T-helper 1 cell (primary cell): ENCODE data around the gene PIWIL1.

Source experiments
- DNase-seq, 5 donors: peaks; one replicate each; pipeline ENCODE4 v3.0.0-alpha.2; 2012 to 2020

The PIWIL1 gene

DNA sequence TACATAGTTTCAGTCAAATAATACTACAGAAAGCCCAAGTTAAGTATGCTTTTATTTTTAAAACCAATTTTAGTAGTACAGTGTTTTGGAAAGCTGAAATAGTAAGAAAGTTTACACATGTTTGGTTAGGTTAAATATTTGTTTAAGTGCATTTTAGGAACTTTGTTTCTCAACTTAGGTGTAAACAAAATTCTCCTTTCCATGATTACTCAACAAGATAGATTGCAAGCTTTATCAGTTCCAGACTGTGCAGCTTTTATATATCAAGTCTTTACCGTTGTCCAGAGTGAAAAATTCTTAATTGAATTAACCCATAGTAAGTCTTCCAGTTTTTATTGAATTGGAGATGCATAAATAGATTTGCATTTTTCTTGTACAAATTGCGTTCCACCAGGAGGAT, 45.1 kb downstream of the PIWIL1 start:
- no peak for DNase-seq

- no peak for DNase-seq
These were observed 46.5 kb downstream of the PIWIL1 start for GRCh38 chr12:130384234-130384633.

- DNase-seq, result no peak
These were observed 47.5 kb downstream of the PIWIL1 start for GRCh38 chr12:130385193-130385592.

- no peak for DNase-seq
These were observed 53.5 kb downstream of the PIWIL1 start for GRCh38 chr12:130391186-130391585.

GRCh38 chr12:130394906-130395305, 57.2 kb downstream of the PIWIL1 start:
- DNase-seq, result no peak

GRCh38 chr12:130396667-130397066, 59.0 kb downstream of the PIWIL1 start:
- DNase-seq, result no peak

GRCh38 chr12:130398100-130398848, 60.6 kb downstream of the PIWIL1 start:
- no peak for DNase-seq

DNA sequence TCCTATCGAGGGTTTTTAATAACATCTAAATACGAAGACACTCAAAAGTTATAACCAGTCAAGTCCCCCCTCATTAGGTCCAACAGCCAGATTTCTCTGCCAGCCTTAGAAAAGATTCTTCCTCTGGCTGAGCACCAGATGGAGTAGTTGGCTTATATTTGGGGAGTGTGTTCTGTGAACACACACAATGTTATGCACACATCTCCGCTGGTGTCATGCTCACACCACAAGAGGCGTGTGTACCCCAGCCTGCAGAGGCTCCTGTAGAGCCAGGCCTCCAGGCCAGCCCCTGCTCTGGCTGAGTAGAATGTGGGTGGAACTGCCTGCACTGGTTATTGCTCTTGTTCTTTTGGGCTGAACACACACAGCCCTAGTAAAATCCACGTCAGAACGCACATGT, 64.0 kb downstream of the PIWIL1 start:
- no peak for DNase-seq

- DNase-seq, result no peak
These were observed 67.6 kb downstream of the PIWIL1 start for GRCh38 chr12:130405332-130405731.

DNA sequence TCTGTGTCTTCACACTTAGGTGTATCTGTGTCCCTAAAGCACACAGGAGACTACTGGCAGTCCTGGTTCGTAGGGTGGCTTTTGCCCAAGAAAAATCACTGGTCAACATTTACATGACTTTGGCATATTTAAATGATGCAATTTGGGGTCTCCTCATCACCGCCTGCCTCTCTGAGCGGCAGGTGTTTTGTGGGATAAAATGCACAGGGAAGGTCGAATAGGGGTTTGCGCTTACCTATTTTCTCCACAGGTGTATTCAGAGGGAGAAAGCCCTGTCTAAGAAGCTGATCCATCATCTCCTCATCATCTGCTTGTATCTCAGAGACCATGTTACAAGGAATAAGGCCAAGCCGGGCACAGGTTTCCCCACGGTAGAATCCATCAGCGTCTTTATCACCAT, 74.7 kb downstream of the PIWIL1 start:
- no peak for DNase-seq

DNA sequence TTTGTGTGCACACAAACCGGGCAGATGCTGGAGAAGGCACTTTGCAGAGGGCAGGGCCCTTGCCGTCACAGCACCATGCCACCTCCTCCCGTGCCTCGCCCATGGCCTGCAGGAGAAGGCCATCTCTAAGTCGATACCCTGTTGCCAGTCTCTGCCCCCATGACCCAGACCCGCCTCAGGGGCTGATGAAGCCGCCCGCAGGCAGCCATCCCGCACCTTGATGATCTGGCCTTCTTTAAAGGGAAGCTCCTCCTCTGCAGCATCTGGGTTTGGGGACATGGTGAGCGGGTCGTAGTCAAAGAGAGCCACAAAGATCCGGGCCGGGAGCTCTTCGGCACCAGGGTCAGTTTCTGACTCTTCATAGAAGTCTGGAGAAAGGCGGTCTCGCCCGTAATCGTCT, 76.2 kb downstream of the PIWIL1 start:
- no peak for DNase-seq

DNA sequence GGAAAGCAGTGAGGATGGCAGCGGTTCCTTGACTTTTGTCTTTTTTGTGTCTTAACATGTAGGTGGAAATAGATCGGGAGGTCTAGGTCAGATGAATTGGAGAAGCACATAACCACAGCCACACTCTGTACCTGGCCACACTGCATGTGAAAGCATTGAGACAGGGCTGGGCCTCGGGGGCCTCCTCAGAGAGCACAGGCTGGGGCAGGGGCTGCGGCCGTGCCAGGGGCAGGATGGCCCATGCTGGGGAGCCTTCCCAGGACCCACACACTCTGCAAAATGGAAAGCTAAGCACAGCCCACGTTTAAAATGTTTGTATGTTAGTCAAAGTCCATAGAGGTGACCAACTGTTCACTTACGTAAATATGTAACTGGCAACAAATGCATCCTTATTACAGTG, 76.7 kb downstream of the PIWIL1 start:
- no peak for DNase-seq

GRCh38 chr12:130418251-130418650, 80.6 kb downstream of the PIWIL1 start:
- DNase-seq, result no peak

GRCh38 chr12:130419116-130419515, 81.4 kb downstream of the PIWIL1 start:
- DNase-seq, result no peak

DNA sequence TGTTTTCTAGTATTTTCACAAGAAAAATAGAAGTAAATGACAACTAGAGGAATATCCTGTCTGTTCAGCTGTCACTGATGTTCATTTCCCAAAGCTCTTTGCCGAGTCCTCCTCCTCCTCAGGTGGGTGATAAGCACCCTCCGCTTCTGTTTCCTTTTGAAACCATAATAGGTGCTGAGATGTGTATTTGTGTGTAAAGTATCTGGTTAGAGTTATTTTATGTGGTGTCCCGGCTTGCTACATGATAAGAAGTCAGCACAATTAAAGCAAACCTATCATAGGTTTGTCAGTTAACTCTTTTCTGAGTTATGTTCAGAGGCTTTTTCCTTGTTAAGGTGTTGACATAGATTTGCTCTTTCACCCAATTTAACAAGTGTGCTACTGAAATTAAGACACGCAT, 82.4 kb downstream of the PIWIL1 start:
- DNase-seq, result no peak

GRCh38 chr12:130421896-130422295, 84.2 kb downstream of the PIWIL1 start:
- DNase-seq, result no peak
